D721Med (cell line): ENCODE measurements around the gene RDH16.

Experiments used
- DNase-seq: peaks from one replicate; pipeline ENCODE4 v3.0.0; 2011; ENCODE audit warnings: low spot score; ENCODE audit not compliant: insufficient read length
- FAIRE-seq: peaks from 2 replicates; lab custom pipeline; 2011; peaks lifted over from hg19 to GRCh38; lab: Jason Lieb, UNC
- TF ChIP-seq, protein P1 (sequence below): IDR thresholded peaks from 2 replicates; pipeline ENCODE4 v1.5.1; 2012; ENCODE audit warnings: mild to moderate bottlenecking, control low read depth; ENCODE audit not compliant: insufficient read depth; ENCODE audit errors: missing control alignments

RDH16 gene

DNA sequence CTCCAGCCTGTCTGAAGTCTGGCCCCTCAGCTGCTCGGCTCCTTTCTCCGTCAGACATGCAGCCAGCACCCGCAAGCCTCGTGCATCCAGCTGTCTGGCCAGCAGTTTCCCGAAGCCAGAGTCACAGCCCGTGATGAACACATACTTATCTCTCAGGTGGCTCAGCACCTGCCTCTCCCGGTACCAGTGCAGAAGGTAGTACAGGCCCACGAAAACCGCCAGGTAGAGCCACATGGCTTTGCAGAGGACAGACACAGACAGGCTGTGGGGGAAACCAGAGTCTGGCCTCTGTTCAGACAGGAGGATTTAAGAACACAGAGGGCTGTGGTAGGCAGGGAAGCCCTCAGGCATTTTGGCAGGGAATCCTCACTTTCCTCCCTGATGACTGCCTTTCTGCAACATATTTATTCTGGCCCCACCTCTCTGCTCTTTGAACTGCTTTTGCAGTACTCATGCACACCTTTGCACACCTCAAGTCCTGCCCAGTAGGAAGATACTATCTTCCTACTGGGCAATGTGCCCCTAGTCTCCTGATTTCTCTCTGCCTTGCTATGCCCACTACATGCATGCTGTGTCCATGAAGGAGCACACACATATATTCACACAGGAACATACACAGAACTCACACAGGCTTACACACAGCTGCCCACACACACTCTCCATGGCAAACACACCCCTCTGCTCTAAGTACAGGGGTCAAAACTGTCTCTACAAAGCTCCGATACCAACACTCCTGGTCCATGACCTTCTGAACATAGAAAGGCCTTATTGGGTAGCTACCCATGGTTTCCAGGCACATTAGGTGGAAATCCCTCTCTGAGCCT lies at the start of gene RDH16:
RDH16 (minus strand) TSS at position 380 of the 824 bp plus-strand sequence; CDS start at position 234, 146 bp downstream.
- no peak for FAIRE-seq
- TF ChIP-seq, protein P1, sequence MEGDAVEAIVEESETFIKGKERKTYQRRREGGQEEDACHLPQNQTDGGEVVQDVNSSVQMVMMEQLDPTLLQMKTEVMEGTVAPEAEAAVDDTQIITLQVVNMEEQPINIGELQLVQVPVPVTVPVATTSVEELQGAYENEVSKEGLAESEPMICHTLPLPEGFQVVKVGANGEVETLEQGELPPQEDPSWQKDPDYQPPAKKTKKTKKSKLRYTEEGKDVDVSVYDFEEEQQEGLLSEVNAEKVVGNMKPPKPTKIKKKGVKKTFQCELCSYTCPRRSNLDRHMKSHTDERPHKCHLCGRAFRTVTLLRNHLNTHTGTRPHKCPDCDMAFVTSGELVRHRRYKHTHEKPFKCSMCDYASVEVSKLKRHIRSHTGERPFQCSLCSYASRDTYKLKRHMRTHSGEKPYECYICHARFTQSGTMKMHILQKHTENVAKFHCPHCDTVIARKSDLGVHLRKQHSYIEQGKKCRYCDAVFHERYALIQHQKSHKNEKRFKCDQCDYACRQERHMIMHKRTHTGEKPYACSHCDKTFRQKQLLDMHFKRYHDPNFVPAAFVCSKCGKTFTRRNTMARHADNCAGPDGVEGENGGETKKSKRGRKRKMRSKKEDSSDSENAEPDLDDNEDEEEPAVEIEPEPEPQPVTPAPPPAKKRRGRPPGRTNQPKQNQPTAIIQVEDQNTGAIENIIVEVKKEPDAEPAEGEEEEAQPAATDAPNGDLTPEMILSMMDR: no peak
- no peak for DNase-seq

GRCh38 chr12:57006809-57007475 lies 49.5 kb upstream of the RDH16 start:
- no peak for FAIRE-seq
- no peak for DNase-seq
- TF ChIP-seq, protein P1: no peak

GRCh38 chr12:57005980-57006808 lies 48.8 kb upstream of the RDH16 start, which contains the start of gene ZBTB39:
Gene ZBTB39 (minus strand): TSS chr12:57006546. CDS start chr12:57004917, 1,629 bp downstream.
- no peak for FAIRE-seq
- TF ChIP-seq, protein P1: peak; percentile 46
- peak; percentile 66 for DNase-seq

DNA sequence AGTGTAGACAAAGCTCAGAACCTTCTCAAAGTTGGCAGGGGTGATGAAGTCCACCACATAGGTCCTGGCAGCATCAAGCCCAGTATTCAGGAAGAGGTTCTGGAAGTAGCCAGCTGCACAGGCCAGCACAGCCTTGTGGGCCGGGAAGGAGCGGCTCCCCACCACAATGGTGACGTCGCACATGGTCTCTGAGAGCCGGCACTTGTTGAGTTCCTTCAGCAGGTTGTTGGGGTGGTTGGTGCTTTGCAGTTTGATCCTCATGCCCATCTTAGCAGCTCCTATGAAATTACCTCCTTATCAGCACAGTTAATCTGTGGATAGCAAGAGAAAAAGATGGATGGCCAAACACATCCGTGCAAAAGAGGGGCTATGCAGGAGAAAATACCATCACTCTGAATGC lies 47.2 kb upstream of the RDH16 start:
- no peak for FAIRE-seq
- no peak for DNase-seq
- TF ChIP-seq, protein P1: no peak

DNA sequence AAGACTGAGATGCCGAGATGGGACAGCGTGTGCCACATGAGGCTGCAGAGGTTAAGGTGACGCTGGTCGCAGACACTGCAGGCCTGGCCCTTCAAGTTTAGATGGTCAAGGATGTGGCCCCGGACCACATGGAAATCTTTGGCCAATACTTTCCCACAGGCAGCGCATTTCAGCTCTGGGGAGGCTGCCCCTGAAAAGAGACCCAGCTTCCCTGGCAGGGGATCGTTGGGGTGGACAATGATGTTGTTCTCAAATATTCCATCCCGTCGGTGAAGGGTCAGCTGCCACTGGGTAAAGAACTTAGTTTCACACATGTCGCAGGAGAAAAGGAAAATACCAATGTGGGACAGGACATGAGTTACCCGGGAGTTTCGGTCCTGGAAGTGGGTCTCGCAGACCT lies 46.0 kb upstream of the RDH16 start:
- FAIRE-seq (no peak), DNase-seq (no peak)
- TF ChIP-seq, protein P1: no peak

DNA sequence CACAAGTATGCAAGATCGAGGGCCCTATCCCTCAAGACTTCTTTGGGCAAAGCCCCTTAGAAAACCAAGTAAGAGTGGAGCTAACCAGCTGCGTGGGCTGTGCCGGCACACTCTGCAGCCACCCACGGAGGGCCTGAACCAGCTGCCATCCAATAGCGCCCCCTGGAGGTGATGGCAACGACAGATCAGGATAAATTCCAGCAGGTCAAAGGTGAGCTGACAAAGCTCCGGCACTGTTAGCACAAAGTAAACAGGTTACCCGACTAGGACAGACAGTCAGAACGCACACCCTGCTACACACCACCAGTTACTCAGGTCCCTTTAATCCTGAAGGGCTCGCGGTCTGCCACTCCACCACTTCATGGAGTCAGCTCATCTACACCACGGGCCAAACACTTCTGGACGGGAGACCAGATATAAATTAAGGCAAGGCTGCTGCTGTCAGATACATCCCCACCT lies 44.1 kb upstream of the RDH16 start:
- no peak for FAIRE-seq
- TF ChIP-seq, protein P1: peak; percentile 58
- DNase-seq: peak; percentile 69
